Adipocyte (in vitro differentiated cells): ENCODE results near the gene ATAD3C.
"Not testable (repeated sequence)": the region's sequence is repeated elsewhere in the genome, so short reads cannot be mapped to it uniquely, and the experiment has no call there.

Experiments used
- DNase-seq: peaks from one replicate; pipeline ENCODE4 v3.0.0-alpha.2; 2015; ENCODE audit warnings: low read depth
- H3K27me3 ChIP-seq: replicated peaks from 2 replicates; pipeline ENCODE4 v1.7.0; 2013; ENCODE audit warnings: mild to moderate bottlenecking, low read length, moderate library complexity; ENCODE audit not compliant: control insufficient read depth, insufficient read depth
- H3K36me3 ChIP-seq: 2 replicates; pipeline ENCODE4 v1.7.0; 2013; ENCODE audit warnings: low read length, mild to moderate bottlenecking, moderate library complexity; ENCODE audit not compliant: control insufficient read depth, insufficient read depth, severe bottlenecking
- H3K4me1 ChIP-seq: 2 replicates; pipeline ENCODE4 v1.7.0; 2013; ENCODE audit warnings: mild to moderate bottlenecking, low read length, moderate library complexity; ENCODE audit not compliant: control insufficient read depth, insufficient read depth
- H3K4me3 ChIP-seq: 2 replicates; pipeline ENCODE4 v1.7.0; 2013; ENCODE audit warnings: mild to moderate bottlenecking, low read length, moderate library complexity
- H3K9ac ChIP-seq: 2 replicates; pipeline ENCODE4 v1.7.0; 2013; ENCODE audit warnings: mild to moderate bottlenecking, low read length, moderate library complexity
- H3K9me3 ChIP-seq: 2 replicates; pipeline ENCODE4 v1.7.0; 2013; ENCODE audit warnings: mild to moderate bottlenecking, low read length, moderate library complexity; ENCODE audit not compliant: control insufficient read depth

Gene ATAD3C

GRCh38 chr1:1407636-1408318 is 41.7 kb upstream of the ATAD3C start:
- DNase-seq, result peak; percentile 72
- Histone ChIP-seq H3K4me3 (peak overlapping the region; percentile 96), H3K36me3 (peaks cover 25% of the 10 kb centered on the region), H3K27me3 (no peaks in the 10 kb centered on the region), H3K9me3 (no peaks in the 10 kb centered on the region), H3K9ac (peak overlapping the region; percentile 98), H3K4me1 (peaks cover 20% of the 10 kb centered on the region)

DNA sequence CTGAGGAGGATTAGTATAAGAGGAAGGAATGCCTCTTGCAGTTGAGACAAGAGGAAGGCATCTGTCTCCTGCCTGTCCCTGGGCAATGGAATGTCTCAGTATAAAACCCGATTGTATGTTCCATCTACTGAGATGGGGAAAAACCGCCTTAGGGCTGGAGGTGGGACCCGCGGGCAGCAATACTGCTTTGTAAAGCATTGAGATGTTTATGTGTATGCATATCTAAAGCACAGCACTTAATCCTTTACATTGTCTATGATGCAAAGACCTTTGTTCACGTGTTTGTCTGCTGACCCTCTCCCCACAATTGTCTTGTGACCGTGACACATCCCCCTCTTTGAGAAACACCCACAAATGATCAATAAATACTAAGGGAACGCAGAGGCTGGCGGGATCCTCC is 39.3 kb upstream of the ATAD3C start:
- not testable (repeated sequence) for H3K27me3 ChIP-seq, DNase-seq, H3K4me3 ChIP-seq, H3K36me3 ChIP-seq, H3K9me3 ChIP-seq, H3K9ac ChIP-seq
- H3K4me1 ChIP-seq, result peaks cover 19% of the 10 kb centered on the region

DNA sequence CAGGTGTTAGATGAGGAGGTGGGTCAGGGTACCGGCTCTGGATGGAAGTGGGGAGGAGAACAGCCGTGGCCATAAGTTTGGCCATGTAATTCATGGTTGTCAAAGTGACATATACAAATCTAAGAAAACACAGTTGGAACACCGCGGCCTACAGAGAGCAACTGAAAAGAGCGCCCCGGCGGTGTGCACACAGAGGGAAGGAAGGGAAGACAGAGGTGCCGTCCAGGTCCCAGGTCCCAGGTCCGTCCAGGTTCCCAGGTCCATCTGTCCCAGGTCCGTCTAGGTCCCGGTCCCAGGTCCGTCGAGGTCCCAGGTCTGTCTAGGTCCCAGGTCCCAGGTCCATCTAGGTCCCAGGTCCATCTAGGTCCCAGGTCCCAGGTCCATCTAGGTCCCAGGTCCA is 37.9 kb upstream of the ATAD3C start:
- DNase-seq, result no peak
- Histone ChIP-seq H3K9ac (no peak overlapping the region), H3K4me1 (peaks cover 8% of the 10 kb centered on the region), H3K4me3 (no peak overlapping the region), H3K9me3 (no peaks in the 10 kb centered on the region), H3K36me3 (no peaks in the 10 kb centered on the region), H3K27me3 (no peaks in the 10 kb centered on the region)

DNA sequence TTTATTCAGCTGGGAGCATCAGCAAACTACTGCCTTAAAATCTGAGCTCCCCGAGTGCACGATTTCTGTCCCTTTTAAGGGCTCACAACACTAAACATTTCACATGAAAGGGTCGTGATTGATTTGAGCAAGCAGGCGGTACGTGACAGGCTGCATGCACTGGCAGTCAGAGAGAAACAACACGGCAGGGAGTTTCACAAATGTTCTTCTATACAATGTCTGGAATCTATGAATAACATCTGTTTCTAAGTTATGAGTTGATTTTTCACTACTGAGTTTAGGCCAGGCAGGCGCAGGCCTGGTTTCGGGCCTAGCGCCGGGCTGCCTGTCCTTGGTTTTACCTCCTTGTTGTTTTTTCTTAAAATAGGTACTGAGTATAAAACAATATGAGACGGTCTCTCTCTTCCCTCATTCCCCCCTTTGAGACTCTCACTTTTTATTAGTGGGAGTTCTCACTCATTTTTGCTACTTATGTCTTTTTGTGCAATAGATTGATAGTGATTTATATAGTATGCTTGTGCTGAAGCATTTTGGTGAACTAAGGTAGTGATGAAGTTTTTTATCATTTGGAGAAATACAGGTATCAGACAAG is 37.1 kb upstream of the ATAD3C start:
- H3K4me1 ChIP-seq, H3K36me3 ChIP-seq, DNase-seq, H3K4me3 ChIP-seq, H3K27me3 ChIP-seq, H3K9ac ChIP-seq, H3K9me3 ChIP-seq: not testable (repeated sequence)

DNA sequence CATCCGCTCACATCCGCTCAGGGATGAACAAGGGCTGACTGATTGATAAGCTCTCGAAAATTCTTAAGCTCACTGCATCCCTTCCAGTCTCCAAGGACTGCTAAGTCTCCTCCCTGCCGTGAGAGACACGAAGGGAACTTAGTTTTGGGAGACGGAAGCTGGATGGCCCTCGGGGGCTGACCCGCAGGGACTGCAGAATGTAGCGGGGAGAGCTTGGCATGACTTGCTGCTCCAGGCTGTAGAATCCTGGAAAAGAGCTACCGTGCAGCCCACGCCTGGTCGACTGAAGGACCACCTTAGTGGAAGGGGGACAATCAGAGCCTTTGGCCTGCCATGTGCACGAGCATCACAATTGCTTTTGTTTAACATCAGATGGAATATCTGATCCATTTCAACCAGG is 33.7 kb upstream of the ATAD3C start:
- Histone ChIP-seq H3K27me3 (no peaks in the 10 kb centered on the region), H3K4me3 (no peak overlapping the region)

DNA sequence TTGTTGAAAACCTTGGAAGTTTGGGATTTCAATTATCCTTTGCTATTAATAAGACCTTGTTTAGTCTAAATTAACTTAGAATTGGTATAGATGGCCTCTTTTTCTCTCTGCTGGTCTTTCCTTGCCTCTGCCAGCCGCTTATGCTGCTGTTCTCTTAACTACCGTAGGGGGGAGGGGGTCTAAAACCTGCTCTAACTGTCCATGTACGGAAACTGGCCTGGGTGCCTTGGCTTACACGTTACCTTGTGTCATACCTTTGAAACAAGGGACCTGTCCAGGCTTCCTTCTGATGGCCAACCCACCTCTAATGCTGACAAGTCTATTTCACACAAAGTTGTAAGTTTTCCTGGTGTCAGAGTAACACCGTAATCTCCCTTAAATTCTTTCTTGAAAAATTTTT is 32.1 kb upstream of the ATAD3C start:
- not testable (repeated sequence) for H3K9ac ChIP-seq, H3K9me3 ChIP-seq, H3K27me3 ChIP-seq, H3K4me1 ChIP-seq, H3K36me3 ChIP-seq, DNase-seq, H3K4me3 ChIP-seq

More for the DNA sequence above, 33.7 kb upstream of the ATAD3C start:
- Histone ChIP-seq H3K9ac (no peak overlapping the region), H3K4me1 (no peaks in the 10 kb centered on the region), H3K36me3 (no peaks in the 10 kb centered on the region), H3K9me3 (no peaks in the 10 kb centered on the region)
- no peak for DNase-seq

DNA sequence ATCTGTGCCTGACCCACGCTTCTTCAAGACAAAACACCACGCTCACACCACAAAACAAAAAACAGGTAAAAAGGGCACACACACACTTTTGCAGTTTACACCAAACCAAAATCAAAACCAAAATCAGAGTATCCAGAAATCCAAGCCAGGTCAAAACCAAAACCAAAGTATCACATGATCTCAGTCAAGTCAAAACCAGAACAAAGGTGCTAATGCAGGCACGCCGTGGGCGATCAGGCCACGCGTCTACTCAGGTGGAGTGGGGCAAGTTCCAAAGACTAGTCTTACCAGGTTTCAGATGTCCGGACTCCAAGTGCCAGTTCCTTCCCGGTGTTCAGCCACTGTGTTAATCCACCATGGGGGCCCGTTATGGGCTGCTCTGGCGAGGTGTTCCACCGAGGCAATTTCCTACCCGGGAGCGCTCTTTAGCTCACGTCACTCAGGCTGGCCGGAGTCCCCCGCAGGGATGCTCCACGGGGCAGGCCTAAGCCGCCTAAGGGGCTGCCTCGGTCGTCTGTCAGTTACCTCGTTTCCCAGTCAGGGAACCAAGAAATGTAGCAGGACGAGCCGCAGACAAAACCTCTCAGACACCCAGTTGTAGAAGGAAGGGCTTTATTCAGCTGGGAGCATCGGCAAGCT is 31.5 kb upstream of the ATAD3C start:
- H3K9me3 ChIP-seq, H3K36me3 ChIP-seq, H3K4me1 ChIP-seq, DNase-seq, H3K4me3 ChIP-seq, H3K9ac ChIP-seq, H3K27me3 ChIP-seq: not testable (repeated sequence)

- Histone ChIP-seq H3K27me3 (no peaks in the 10 kb centered on the region), H3K4me1 (no peaks in the 10 kb centered on the region), H3K9ac (no peak overlapping the region), H3K36me3 (no peaks in the 10 kb centered on the region), H3K4me3 (no peak overlapping the region), H3K9me3 (no peaks in the 10 kb centered on the region)
- no peak for DNase-seq
Measured at GRCh38 chr1:1418464-1419362, 30.8 kb upstream of the ATAD3C start.

DNA sequence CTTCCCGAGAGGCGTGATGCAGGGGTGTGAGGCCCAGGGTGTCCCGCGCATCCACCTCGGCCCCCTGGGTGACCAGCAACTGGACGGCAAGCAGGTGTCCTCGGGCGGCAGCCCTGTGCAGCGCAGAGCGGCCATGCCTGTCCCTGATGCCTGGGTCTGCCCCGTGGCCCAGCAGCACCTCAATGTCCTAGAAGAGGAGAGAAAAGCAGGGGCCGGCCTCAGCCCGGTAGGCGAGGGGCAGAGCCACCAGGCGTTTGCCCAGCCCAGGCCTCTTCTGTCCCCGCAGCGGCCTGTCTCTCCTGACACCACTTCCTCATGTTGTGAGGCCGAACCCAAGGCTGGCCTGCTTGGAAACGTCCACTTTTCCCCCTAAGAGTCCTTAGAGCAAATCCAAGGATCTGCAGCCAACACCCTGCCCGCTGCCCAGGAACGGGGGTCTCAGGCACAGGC is 30.1 kb upstream of the ATAD3C start:
- peak overlapping the region; percentile 41 for H3K4me3 ChIP-seq
- no peaks in the 10 kb centered on the region for H3K27me3 ChIP-seq
- DNase-seq, result no peak
- peak overlapping the region; percentile 64 for H3K9ac ChIP-seq
- no peaks in the 10 kb centered on the region for H3K9me3 ChIP-seq
- H3K4me1 ChIP-seq, result no peaks in the 10 kb centered on the region
- H3K36me3 ChIP-seq, result no peaks in the 10 kb centered on the region

GRCh38 chr1:1419813-1420653 is 29.5 kb upstream of the ATAD3C start:
- peak overlapping the region; percentile 41 for H3K4me3 ChIP-seq
- DNase-seq, result peak; percentile 37
- no peaks in the 10 kb centered on the region for H3K4me1 ChIP-seq
- H3K27me3 ChIP-seq, result no peaks in the 10 kb centered on the region
- H3K9me3 ChIP-seq, result no peaks in the 10 kb centered on the region
- peak overlapping the region; percentile 64 for H3K9ac ChIP-seq
- H3K36me3 ChIP-seq, result no peaks in the 10 kb centered on the region
